ENCODE data around the gene P2RY2. TPM values are rescaled to one million over a fixed set of nuclear protein-coding genes. Genes with fewer than 3 reads are reported as not detected.

The P2RY2 gene
- polyA plus RNA-seq, 3 donors, result 2.8 to 24.1 (median 12.7) TPM

DNA sequence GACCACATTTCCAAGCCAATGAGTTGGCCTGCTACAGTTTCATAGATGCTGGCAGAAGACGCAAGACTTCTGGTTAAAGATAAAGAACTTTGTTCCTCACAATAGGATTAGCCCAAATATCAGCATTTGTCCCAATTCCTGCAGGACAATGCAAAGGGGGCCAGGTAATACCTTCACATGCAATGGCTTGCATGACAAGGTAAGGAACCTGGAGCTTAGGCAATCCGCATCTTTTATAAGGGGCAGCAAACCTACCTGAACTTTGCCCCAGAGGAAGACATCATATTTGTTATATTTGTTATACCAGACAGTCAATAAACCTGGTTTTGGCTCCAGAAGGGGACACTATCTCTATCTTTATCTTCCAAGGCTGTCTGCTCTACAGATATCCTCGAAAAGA, 59.4 kb downstream of the P2RY2 start:
- Histone ChIP-seq H4K20me1 (ENCODE audit: insufficient read depth, low read length) (no peaks in the 10 kb centered on the region), H3K9ac (ENCODE audit: insufficient read depth, low read length, poor library complexity, severe bottlenecking) (no peak overlapping the region), H2AFZ (ENCODE audit: insufficient read depth, low read depth, low read length, poor library complexity, severe bottlenecking) (no peak overlapping the region), H3K9me3 (replicated peaks in 1 of 2; ENCODE audit: control insufficient read depth in 1 of 2, insufficient read depth in 1 of 2, low read length in 2 of 2) (no peaks in the 10 kb centered on the region), H3K27me3 (ENCODE audit: control insufficient read depth in 2 of 2, insufficient read depth in 2 of 2, low read length in 2 of 2) (no peaks in the 10 kb centered on the region), H3K36me3 (replicated peaks in 1 of 2; ENCODE audit: control insufficient read depth in 1 of 2, insufficient read depth in 2 of 2, low read length in 2 of 2) (no peaks in the 10 kb centered on the region), H3K79me2 (ENCODE audit: insufficient read depth, low read length) (no peaks in the 10 kb centered on the region), H3K27ac (ENCODE audit: low read depth in 1 of 2, low read length in 2 of 2) (no peak overlapping the region), H3K4me3 (replicated peaks in 1 of 3; ENCODE audit: low read depth in 2 of 3, low read length in 3 of 3) (no peak overlapping the region), H3K4me1 (ENCODE audit: control insufficient read depth in 1 of 2, insufficient read depth in 2 of 2, low read length in 2 of 2) (peaks cover 62 to 67% of the 10 kb centered on the region in 2 donors), H3K4me2 (replicated peaks; ENCODE audit: extremely low read depth, low read length, poor library complexity, severe bottlenecking) (no peak overlapping the region)
- Mint-ChIP-seq H3K4me1 (peaks cover 63% of the 10 kb centered on the region), H3K27ac (no peak overlapping the region), H3K4me3 (no peak overlapping the region), H3K27me3 (ENCODE audit: low read depth in 3 of 3) (peaks cover 0 to 7% (median 2%) of the 10 kb centered on the region in 3 donors), H3K36me3 (peaks cover 2 to 10% of the 10 kb centered on the region in 2 donors), H3K9me3 (no peaks in the 10 kb centered on the region)
- TF ChIP-seq, protein P1, sequence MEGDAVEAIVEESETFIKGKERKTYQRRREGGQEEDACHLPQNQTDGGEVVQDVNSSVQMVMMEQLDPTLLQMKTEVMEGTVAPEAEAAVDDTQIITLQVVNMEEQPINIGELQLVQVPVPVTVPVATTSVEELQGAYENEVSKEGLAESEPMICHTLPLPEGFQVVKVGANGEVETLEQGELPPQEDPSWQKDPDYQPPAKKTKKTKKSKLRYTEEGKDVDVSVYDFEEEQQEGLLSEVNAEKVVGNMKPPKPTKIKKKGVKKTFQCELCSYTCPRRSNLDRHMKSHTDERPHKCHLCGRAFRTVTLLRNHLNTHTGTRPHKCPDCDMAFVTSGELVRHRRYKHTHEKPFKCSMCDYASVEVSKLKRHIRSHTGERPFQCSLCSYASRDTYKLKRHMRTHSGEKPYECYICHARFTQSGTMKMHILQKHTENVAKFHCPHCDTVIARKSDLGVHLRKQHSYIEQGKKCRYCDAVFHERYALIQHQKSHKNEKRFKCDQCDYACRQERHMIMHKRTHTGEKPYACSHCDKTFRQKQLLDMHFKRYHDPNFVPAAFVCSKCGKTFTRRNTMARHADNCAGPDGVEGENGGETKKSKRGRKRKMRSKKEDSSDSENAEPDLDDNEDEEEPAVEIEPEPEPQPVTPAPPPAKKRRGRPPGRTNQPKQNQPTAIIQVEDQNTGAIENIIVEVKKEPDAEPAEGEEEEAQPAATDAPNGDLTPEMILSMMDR (IDR thresholded peaks at IDR 0.05), result no peak
- intact Hi-C loops (cut with micrococcal nuclease), result no loop called here
- 100% methylated on average over 1 of the region's 3 CpGs for WGBS (ENCODE audit: insufficient coverage)
- DNase-seq, result no peak

DNA sequence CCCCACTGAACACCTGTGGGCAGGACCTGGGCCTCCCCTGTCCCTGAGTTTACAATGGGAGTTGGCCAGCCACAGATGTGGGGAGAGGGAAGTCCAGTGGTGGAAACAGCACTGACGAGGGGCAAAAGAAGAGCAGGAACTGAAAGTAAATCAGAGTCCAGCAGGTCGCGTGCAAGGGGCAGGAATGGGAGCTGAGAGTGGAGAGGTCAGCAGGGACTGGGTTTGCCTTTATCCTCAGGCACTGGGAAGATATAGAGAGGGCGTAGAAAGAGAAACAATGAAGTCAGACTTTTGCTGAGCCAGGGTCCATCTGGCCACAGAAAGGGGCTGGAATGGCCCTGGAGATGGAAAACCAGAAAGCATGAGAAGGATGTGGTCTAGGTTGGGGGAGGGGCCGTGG, 62.5 kb downstream of the P2RY2 start:
- Histone ChIP-seq H3K9me3 (replicated peaks in 1 of 2; ENCODE audit: control insufficient read depth in 1 of 2, insufficient read depth in 1 of 2, low read length in 2 of 2) (no peaks in the 10 kb centered on the region), H3K27me3 (ENCODE audit: control insufficient read depth in 2 of 2, insufficient read depth in 2 of 2, low read length in 2 of 2) (no peaks in the 10 kb centered on the region), H3K4me2 (replicated peaks; ENCODE audit: extremely low read depth, low read length, poor library complexity, severe bottlenecking) (peak overlapping the region; percentile 48), H3K27ac (ENCODE audit: low read depth in 1 of 2, low read length in 2 of 2) (peak overlapping the region; percentile 71 to 78), H2AFZ (ENCODE audit: insufficient read depth, low read depth, low read length, poor library complexity, severe bottlenecking) (no peak overlapping the region), H3K79me2 (ENCODE audit: insufficient read depth, low read length) (no peaks in the 10 kb centered on the region), H3K36me3 (replicated peaks in 1 of 2; ENCODE audit: control insufficient read depth in 1 of 2, insufficient read depth in 2 of 2, low read length in 2 of 2) (no peaks in the 10 kb centered on the region), H3K4me1 (ENCODE audit: control insufficient read depth in 1 of 2, insufficient read depth in 2 of 2, low read length in 2 of 2) (peaks cover 51 to 60% of the 10 kb centered on the region in 2 donors), H3K4me3 (replicated peaks in 1 of 3; ENCODE audit: low read depth in 2 of 3, low read length in 3 of 3) (peak overlapping the region in 1 of 3 experiments; percentile 41), H3K9ac (ENCODE audit: insufficient read depth, low read length, poor library complexity, severe bottlenecking) (peak overlapping the region; percentile 10), H4K20me1 (ENCODE audit: insufficient read depth, low read length) (no peaks in the 10 kb centered on the region)
- WGBS (ENCODE audit: insufficient coverage), result 21% methylated on average over 4 of the region's 5 CpGs
- Mint-ChIP-seq H3K27ac (peak overlapping the region; percentile 80 to 94 (median 92)), H3K4me3 (peak overlapping the region; percentile 64 to 86), H3K4me1 (peaks cover 63% of the 10 kb centered on the region), H3K27me3 (ENCODE audit: low read depth in 3 of 3) (peaks cover 2 to 8% (median 3%) of the 10 kb centered on the region in 3 donors), H3K36me3 (peaks cover 9 to 14% of the 10 kb centered on the region in 2 donors), H3K9me3 (no peaks in the 10 kb centered on the region)
- TF ChIP-seq, protein P1 (IDR thresholded peaks at IDR 0.05), result no peak
- intact Hi-C loops (cut with micrococcal nuclease), result no loop called here
- peak; percentile 75 to 90 (median 86) for DNase-seq

Measured in CD14-positive monocyte (primary cell).